ENCODE measurements around the gene MYADM. TPM values are rescaled to one million over a fixed set of nuclear protein-coding genes. Genes with fewer than 3 reads are reported as not detected.
A peak's percentile ranks its signal among the peaks of the same experiment; 100 is the strongest.
"Not testable (repeated sequence)": the region's sequence is repeated elsewhere in the genome, so short reads cannot be mapped to it uniquely, and the experiment has no call there.

Gene MYADM, protein sequence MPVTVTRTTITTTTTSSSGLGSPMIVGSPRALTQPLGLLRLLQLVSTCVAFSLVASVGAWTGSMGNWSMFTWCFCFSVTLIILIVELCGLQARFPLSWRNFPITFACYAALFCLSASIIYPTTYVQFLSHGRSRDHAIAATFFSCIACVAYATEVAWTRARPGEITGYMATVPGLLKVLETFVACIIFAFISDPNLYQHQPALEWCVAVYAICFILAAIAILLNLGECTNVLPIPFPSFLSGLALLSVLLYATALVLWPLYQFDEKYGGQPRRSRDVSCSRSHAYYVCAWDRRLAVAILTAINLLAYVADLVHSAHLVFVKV
- polyA plus RNA-seq: 10 to 100 TPM; 20.1 to 40.5 (median 34.0) TPM

DNA sequence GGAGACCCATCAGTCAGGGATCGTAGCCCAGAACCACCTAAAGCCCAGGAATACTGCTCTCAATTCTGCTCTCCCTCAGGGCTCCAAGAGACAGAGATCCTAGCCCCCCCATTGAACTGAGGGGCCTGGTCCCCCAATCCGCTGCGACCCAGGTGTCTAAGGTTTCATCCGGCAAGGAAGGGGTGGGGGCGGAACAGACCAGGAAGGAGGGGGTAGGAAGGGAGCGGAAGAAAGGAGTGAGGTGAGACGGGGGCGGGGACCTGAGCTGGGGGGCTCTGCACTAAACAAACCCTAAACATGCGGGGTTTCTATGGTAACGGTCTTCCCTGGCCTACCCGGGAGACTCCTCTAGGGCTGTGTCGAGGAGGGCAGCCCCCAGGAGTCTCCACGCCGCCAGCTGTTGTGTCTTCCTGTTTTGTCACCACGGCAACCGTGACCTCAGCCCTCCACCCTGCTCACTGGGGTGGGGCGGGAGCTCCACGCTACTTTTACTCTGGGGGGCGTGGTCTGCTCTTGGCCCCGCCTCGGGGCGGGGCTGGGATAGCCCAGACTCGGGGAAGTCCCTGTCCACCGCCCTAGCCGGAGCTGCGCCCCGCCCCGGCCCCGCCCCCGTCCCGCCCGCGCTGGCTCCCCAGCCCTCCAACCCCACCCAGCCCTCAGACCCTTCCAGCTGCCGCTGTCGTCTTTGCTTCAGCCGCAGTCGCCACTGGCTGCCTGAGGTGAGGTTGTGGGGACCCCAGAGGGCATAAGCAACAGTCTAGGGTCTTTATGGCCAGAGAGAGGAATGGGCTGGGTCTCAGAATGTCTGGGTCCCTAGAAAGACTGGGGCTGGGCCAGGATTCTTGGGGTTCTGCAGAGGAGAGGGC is at the start of gene MYADM:
MYADM (plus strand) TSS at position 659 of the 866 bp plus-strand sequence. CDS start 5,647 bp downstream, outside the sequence.
- H3K4me3 Mint-ChIP-seq: peak within 1 kb of the TSS; percentile 93 to 97 (median 96)
- H3K4me1 Mint-ChIP-seq: peaks cover 42 to 44% of the 10 kb centered on the region in 2 donors
- peak; percentile 100 for DNase-seq
- H3K27me3 Mint-ChIP-seq (ENCODE audit: low read depth in 3 of 3): peaks cover 34 to 47% (median 40%) of the 10 kb centered on the region in 3 donors
- H3K36me3 Mint-ChIP-seq: peaks cover 0 to 3% (median 0%) of the 10 kb centered on the region in 3 donors
- H3K9me3 Mint-ChIP-seq: no peaks in the 10 kb centered on the region
- H3K27ac Mint-ChIP-seq: peak within 1 kb of the TSS; percentile 99 to 100 (median 99)

DNA sequence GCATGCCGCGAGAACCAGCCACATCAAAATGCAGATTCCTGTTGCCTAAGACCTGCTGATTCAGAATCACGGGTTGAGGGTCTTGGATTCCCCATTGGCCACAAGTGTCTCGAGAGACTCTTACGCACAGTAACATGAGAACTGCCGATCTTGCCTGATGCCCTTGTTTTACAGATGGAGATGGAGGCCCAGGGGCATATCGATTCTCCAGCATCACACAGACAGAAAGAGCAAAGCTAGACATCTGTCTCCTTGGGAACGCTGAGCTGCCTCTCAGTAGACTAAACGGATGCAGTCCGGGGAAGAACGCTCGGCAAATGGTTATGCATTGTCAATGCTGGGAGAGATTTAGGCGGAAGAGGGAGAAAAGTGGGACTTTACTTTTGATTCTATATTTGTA is 48.9 kb upstream of the MYADM start:
- H3K27ac Mint-ChIP-seq: no peak overlapping the region
- no peaks in the 10 kb centered on the region for H3K9me3 Mint-ChIP-seq
- DNase-seq: no peak
- H3K4me1 Mint-ChIP-seq: no peaks in the 10 kb centered on the region
- peaks cover 2 to 7% (median 2%) of the 10 kb centered on the region in 3 donors for H3K27me3 Mint-ChIP-seq (ENCODE audit: low read depth in 3 of 3)
- H3K4me3 Mint-ChIP-seq: no peak overlapping the region
- no peaks in the 10 kb centered on the region for H3K36me3 Mint-ChIP-seq

DNA sequence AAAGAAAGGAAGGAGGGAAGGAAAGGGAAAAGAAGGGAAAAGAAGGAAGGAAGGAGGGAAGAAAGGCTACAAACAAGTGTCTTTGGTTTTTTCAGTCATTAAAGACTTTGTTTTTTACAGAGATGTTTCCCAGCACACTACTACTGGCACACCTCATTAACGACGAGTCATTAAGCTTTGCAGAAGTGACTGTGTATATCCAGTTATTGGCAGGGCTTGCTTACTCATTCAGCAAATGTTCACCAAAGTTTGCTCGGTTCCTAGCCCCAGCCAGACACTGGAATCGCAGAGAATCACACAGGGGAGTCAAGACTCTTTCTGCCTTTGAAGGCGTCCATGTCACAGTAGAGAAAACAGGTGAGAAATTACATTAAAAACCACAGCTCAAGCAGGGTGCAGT is 47.8 kb upstream of the MYADM start:
- H3K27me3 Mint-ChIP-seq (ENCODE audit: low read depth in 3 of 3): peaks cover 7 to 11% (median 8%) of the 10 kb centered on the region in 3 donors
- no peak overlapping the region for H3K27ac Mint-ChIP-seq
- H3K9me3 Mint-ChIP-seq: no peaks in the 10 kb centered on the region
- H3K36me3 Mint-ChIP-seq: no peaks in the 10 kb centered on the region
- no peak for DNase-seq
- no peaks in the 10 kb centered on the region for H3K4me1 Mint-ChIP-seq
- no peak overlapping the region for H3K4me3 Mint-ChIP-seq

DNA sequence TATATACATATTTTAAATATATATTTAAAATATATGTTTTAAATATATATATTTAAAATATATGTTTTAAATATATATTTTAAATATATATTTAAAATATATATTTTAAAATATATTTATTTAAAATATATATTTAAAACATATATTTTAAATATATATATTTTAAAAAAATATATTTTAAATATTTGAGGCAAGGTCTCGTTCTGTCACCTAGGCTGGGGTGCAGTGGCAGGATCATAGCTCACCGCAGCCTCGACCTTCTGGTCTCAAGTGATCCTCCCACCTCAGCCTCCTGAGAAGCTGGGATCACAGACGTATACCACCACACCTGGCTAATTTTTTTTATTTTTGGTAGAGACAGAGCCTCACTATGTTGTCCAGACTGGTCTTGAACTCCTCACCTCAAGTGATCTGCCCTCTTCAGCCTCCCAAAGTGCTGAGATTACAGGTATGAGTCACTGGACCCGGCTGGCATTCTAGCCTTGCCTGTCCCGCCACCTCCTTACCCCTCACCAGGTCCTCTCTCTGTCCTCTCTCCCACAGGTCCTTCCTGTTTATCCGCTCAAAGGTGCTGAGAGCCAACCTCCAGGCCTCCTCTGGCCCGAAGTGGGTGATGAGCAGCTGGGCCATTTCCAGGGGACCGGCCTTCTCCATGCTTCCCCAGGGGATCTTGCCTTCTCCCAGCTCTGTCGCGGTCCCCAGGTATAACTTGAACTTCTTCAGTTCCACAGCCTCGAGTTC is 44.1 kb upstream of the MYADM start:
- Mint-ChIP-seq H3K36me3 (no peaks in the 10 kb centered on the region), H3K27me3 (ENCODE audit: low read depth in 3 of 3) (peaks cover 8 to 18% (median 8%) of the 10 kb centered on the region in 3 donors), H3K9me3 (peaks cover 0 to under 1% (median 0%) of the 10 kb centered on the region in 6 donors), H3K4me3 (no peak overlapping the region), H3K4me1 (no peaks in the 10 kb centered on the region), H3K27ac (peak overlapping the region in 1 of 6 donors; percentile 73)
- DNase-seq: no peak

DNA sequence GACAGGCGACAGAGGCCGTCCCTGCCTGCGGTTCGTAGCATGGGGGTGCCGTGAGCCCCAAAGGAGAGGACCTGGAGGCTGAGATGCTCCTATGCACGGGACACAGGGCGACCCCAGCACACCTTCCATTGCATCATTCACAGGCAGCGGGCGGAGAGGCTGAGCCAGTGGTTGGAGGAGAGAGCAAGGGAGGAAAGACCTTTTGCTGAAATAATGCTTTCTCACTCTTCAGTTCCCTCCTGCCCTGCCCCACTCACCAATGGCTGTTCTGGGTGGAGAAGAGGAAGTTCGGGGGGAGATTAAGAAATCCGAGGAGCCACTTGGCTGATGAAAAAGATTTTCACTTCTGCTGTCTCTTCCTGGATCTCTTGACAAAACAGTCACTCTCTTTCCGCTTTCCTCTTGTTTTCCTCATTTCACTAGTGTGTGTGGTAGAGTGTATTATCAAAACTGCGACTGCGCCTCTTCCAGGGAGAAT is 43.5 kb upstream of the MYADM start, which contains the start of gene NLRP12:
NLRP12 (minus strand) TSS at position 181 of the 478 bp plus-strand sequence; CDS start at position 41, 140 bp downstream.
- Mint-ChIP-seq H3K27me3 (ENCODE audit: low read depth in 3 of 3) (peaks cover 8 to 18% (median 10%) of the 10 kb centered on the region in 3 donors), H3K27ac (peak within 1 kb of the TSS in 1 of 6 donors; percentile 73), H3K4me1 (no peaks in the 10 kb centered on the region), H3K36me3 (no peaks in the 10 kb centered on the region), H3K9me3 (peaks cover 0 to 2% (median 0%) of the 10 kb centered on the region in 6 donors), H3K4me3 (no peak within 1 kb of the TSS)
- no peak for DNase-seq

DNA sequence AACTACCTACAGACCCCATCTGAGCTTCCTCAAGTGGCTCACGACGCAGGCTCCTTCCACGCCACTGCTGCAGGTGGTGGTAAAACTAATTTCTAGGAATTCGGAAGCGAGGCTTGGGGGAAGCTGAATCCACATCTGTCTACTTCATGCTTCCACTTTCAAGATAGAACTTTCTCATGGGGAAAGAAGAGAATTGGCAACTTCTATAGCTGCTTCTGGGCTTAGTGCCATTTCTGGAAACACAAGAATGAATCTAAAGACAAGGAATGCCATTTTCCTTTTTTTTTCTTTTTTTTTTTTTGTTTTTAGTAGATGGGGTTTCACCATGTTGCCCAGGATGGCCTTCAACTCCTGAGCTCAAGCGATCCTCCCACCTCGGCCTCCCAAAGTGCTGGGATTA is 40.8 kb upstream of the MYADM start:
- peaks cover 12 to 18% (median 14%) of the 10 kb centered on the region in 3 donors for H3K27me3 Mint-ChIP-seq (ENCODE audit: low read depth in 3 of 3)
- no peaks in the 10 kb centered on the region for H3K4me1 Mint-ChIP-seq
- no peak overlapping the region for H3K4me3 Mint-ChIP-seq

DNA sequence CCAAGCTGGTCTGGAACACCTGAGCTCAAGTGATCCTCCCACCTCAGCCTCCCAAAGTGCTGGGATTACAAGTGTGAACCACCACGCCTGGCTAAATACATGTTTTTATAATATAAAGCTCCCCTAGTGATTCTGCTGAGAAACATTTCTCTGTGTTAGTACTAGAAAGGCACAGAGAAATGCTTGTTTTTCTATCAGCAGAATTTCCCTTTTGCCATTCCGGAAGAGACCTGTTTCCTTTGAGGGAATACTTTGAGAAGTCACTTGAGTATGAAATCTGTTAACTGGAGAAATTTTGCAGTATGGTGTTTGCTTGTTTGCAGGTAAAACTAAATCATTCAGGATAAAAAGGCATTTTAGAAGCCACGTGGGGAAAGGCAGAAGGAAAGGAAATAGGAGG is 39.2 kb upstream of the MYADM start:
- no peak overlapping the region for H3K27ac Mint-ChIP-seq
- no peak overlapping the region for H3K4me3 Mint-ChIP-seq
- no peaks in the 10 kb centered on the region for H3K36me3 Mint-ChIP-seq
- no peaks in the 10 kb centered on the region for H3K4me1 Mint-ChIP-seq
- H3K9me3 Mint-ChIP-seq: peaks cover 0 to 2% (median 0%) of the 10 kb centered on the region in 6 donors
- no peak for DNase-seq
- H3K27me3 Mint-ChIP-seq (ENCODE audit: low read depth in 3 of 3): peaks cover 15 to 27% (median 18%) of the 10 kb centered on the region in 3 donors

More for the DNA sequence above, 40.8 kb upstream of the MYADM start:
- H3K9me3 Mint-ChIP-seq: peaks cover 0 to 2% (median 0%) of the 10 kb centered on the region in 6 donors
- H3K27ac Mint-ChIP-seq: no peak overlapping the region
- no peak for DNase-seq
- no peaks in the 10 kb centered on the region for H3K36me3 Mint-ChIP-seq

DNA sequence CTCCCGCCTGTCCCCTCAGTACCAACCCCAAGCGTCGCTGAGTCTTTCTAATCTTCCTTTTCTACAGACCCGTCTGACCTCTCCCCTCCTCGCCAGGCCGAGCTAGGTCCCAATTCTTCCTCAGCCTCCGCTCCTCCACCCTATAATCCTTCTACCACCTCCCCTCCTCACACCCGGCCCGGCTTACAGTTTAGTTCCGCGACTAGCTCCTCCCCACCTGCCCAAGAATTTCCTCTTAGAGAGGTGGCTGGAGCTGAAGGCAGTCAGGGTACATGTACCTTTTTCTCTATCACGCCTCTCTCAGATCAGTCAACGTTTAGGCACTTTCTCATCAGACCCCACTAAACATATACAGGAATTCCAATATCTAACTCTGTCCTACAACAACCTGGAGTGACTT is 34.8 kb upstream of the MYADM start:
- peaks cover 11 to 13% (median 12%) of the 10 kb centered on the region in 3 donors for H3K27me3 Mint-ChIP-seq (ENCODE audit: low read depth in 3 of 3)
- not testable (repeated sequence) for H3K27ac Mint-ChIP-seq, H3K4me1 Mint-ChIP-seq, H3K4me3 Mint-ChIP-seq, H3K9me3 Mint-ChIP-seq, DNase-seq, H3K36me3 Mint-ChIP-seq

DNA sequence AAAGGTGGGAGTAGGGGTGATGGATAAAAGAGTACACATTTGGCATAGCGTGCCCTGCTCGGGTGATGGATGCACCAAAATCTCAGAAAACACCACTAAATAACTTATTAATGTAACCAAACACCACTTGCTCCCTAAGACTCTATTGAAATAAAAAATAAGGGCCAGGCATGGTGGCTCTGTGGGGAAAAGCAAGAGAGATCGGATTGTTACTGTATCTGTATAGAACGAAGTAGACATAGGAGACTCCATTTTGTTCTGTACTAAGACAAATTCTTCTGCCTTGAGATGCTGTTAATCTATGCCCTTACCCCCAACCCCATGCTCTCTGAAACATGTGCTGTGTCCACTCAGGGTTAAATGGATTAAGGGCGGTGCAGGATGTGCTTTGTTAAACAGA is 29.2 kb upstream of the MYADM start:
- H3K4me3 Mint-ChIP-seq; H3K27ac Mint-ChIP-seq; H3K9me3 Mint-ChIP-seq; DNase-seq; H3K27me3 Mint-ChIP-seq (ENCODE audit: low read depth in 3 of 3); H3K4me1 Mint-ChIP-seq; H3K36me3 Mint-ChIP-seq: not testable (repeated sequence)

DNA sequence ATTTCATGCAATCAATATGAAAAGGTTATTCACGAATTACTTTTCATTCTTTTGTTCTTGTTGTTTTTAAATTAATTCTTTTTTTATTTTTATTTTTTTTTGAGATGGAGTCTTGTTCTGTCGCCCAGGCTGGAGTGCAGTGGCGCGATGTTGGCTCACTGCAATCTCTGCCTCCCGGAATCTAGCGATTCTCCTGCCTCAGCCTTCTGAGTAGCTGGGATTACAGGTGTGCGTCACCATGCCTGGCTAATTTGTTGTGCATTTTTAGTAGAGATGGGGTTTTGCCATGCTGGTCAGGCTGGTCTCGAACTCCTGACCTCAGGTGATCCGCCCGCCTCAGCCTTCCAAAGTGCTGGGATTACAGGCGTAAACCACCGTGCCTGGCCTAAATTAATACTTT is 27.4 kb upstream of the MYADM start:
- not testable (repeated sequence) for H3K9me3 Mint-ChIP-seq; H3K27ac Mint-ChIP-seq; DNase-seq; H3K27me3 Mint-ChIP-seq (ENCODE audit: low read depth in 3 of 3); H3K36me3 Mint-ChIP-seq; H3K4me1 Mint-ChIP-seq; H3K4me3 Mint-ChIP-seq

DNA sequence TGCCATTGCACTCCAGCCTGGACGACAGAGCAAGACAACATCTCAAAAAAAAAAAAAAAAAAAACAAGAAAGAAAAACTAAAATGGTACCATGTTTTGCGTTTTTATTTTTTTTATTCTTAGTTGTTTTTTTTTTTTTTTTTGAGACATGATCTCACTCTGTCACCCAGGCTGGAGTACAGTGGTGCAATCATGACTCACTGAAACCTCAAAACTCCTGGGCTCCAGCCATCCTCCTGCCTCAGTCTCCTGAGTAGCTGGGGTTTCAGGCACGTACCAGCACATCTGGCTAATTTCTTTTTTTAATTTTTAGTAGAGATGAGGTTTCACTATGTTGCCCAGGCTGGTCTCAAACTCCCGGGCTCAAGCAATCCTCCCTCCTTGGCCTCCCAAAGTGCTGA is 26.8 kb upstream of the MYADM start:
- not testable (repeated sequence) for H3K27ac Mint-ChIP-seq; H3K9me3 Mint-ChIP-seq; H3K36me3 Mint-ChIP-seq; H3K4me1 Mint-ChIP-seq; DNase-seq; H3K4me3 Mint-ChIP-seq; H3K27me3 Mint-ChIP-seq (ENCODE audit: low read depth in 3 of 3)

DNA sequence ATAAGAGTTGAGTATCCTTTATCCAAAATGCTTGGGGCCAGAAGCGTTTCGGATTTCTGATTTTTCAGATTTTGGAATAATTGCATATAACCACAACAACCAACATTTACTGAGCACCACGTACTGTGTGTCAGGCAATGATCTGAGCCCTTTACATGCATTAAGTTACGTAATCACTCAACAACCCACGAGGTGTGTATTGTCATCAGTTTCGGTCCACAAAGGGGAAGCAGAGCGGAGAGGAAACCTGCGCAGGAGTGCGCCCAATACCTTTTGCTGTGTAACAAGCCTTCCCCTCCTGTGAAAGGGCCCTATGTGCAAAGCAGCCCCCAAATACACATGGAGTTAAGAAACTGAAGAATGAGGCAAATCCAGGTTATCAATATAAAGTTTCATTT is 22.8 kb upstream of the MYADM start:
- Mint-ChIP-seq H3K4me3 (no peak overlapping the region), H3K27me3 (ENCODE audit: low read depth in 3 of 3) (peaks cover 5 to 7% (median 6%) of the 10 kb centered on the region in 3 donors), H3K36me3 (no peaks in the 10 kb centered on the region), H3K27ac (no peak overlapping the region), H3K9me3 (peaks cover 0 to 2% (median 0%) of the 10 kb centered on the region in 6 donors), H3K4me1 (peaks cover 4 to 5% of the 10 kb centered on the region in 2 donors)
- no peak for DNase-seq

DNA sequence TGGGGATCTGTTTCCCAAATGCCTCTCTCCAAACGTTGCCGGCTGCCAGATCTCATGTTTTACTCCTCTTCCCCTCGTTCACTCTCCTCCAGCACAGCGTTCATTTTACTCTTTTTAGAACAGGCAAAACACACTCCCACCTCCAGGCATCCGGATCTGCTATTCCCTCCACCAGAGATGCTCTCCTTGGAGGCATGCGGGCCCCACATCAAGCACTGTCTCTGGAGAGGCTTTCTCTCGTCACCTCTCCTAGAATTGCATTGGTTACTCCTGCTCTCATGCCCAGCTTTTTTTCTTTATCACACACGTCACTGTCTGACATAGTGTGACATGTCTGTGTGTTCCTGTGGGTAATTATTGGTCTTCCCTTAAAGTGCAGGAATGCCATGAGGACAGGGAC is 20.1 kb upstream of the MYADM start:
- Mint-ChIP-seq H3K4me3 (no peak overlapping the region), H3K9me3 (peaks cover 0 to 2% (median 0%) of the 10 kb centered on the region in 6 donors), H3K36me3 (no peaks in the 10 kb centered on the region), H3K27me3 (ENCODE audit: low read depth in 3 of 3) (peaks cover 3 to 16% (median 6%) of the 10 kb centered on the region in 3 donors), H3K27ac (no peak overlapping the region), H3K4me1 (no peaks in the 10 kb centered on the region)
- no peak for DNase-seq
